GM15510 (cell line): ENCODE data around the gene DCAF4.

Source experiments
- POLR2A ChIP-seq: IDR thresholded peaks from 3 replicates; pipeline ENCODE4 v1.6.1; 2011; ENCODE audit warnings: borderline replicate concordance; ENCODE audit not compliant: insufficient read length; ENCODE audit errors: extremely low read depth

Gene DCAF4

DNA sequence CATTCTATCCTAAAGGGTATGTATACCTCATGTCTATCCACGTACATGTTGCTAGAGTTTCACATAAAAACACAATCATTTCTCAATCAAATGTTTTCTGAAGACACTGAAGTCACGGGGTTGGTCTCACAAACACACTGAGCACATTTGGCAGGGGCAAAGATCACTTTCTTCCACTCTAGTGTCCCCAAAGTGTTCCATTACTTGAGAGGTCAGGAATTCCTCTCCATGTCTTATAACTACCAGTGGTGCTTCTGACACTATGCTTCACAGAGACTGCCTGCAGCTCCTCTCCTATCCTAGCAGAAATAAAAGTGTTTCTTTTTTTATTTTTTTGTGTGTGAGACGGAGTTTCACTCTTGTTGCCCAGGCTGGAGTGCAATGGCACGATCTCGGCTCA, 81.6 kb downstream of the DCAF4 start:
- no peak for TF ChIP-seq POLR2A

DNA sequence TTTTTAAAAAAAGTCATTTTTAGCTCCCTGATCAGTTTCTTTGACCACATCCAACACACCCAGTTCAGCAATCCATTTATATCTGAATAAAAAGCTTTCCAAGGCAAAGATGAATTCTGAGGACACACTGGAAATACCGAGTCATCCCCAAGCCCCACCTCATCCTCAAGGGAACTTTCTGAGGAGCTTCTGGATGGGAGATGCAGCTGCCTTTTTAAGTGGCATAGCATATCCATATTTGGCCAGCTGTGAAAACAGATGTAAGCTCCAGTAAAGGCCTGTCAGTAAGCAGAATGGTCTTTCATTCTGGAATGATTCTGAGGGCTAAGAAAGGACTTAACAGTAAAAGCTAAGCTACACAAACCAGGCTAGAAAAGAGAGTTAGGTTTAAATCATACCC, 82.2 kb downstream of the DCAF4 start:
- no peak for TF ChIP-seq POLR2A
